Mesothelial cell of epicardium (in vitro differentiated cells): ENCODE results near the gene M1AP. TPM values are rescaled to one million over a fixed set of nuclear protein-coding genes. Genes with fewer than 3 reads are reported as not detected.
A peak's percentile ranks its signal among the peaks of the same experiment; 100 is the strongest.

Source experiments
- DNase-seq, 2 experiments: peaks; one replicate each; pipeline ENCODE4 v3.0.0; 2021; ENCODE audit warnings: low spot score in 2 of 2; ENCODE audit not compliant: unreplicated experiment in 2 of 2
- H3K27ac Mint-ChIP-seq: 2 replicates; pipeline ENCODE4 v1.8.0; 2021; ENCODE audit warnings: mixed read lengths
- H3K27me3 Mint-ChIP-seq: 2 replicates; pipeline ENCODE4 v1.8.0; 2021; ENCODE audit warnings: low read depth, mixed read lengths
- H3K36me3 Mint-ChIP-seq: 2 replicates; pipeline ENCODE4 v1.8.0; 2021; ENCODE audit warnings: mixed read lengths
- H3K4me1 Mint-ChIP-seq: 2 replicates; pipeline ENCODE4 v1.8.0; 2021; ENCODE audit warnings: mixed read lengths
- H3K4me3 Mint-ChIP-seq: 2 replicates; pipeline ENCODE4 v1.8.0; 2021; ENCODE audit warnings: mild to moderate bottlenecking, moderate library complexity, mixed read lengths
- H3K9me3 Mint-ChIP-seq: 2 replicates; pipeline ENCODE4 v1.8.0; 2021; ENCODE audit warnings: mixed read lengths
- CTCF ChIP-seq: fragments of 200-600 bp; sonication (generic); IDR thresholded peaks from one replicate; pipeline ENCODE4 v1.5.0; 2021; ENCODE audit warnings: antibody characterized with exemption; ENCODE audit not compliant: unreplicated experiment
- total RNA-seq: library from RNA; stranded (reverse); gene quantifications from 3 replicates; pipeline ENCODE4 v1.2.1, GENCODE V29; 2021

The M1AP gene
- total RNA-seq, 1 donor from 2014 or later: 7.4 TPM

GRCh38 chr2:74593826-74594772 lies 54.0 kb downstream of the M1AP start:
- TF ChIP-seq CTCF: no peak

GRCh38 chr2:74588664-74589063 lies 59.5 kb downstream of the M1AP start:
- no peaks in the 10 kb centered on the region for H3K9me3 Mint-ChIP-seq

More at GRCh38 chr2:74593826-74594772, 54.0 kb downstream of the M1AP start:
- Mint-ChIP-seq H3K36me3 (no peaks in the 10 kb centered on the region), H3K27ac (no peak overlapping the region), H3K4me3 (no peak overlapping the region), H3K27me3 (peaks cover 38% of the 10 kb centered on the region), H3K4me1 (no peaks in the 10 kb centered on the region), H3K9me3 (no peaks in the 10 kb centered on the region)
- DNase-seq: no peak

GRCh38 chr2:74587664-74588277 lies 60.4 kb downstream of the M1AP start:
- Mint-ChIP-seq H3K4me1 (peaks cover 3% of the 10 kb centered on the region), H3K27me3 (peaks cover 25% of the 10 kb centered on the region), H3K27ac (no peak overlapping the region), H3K9me3 (no peaks in the 10 kb centered on the region), H3K36me3 (no peaks in the 10 kb centered on the region), H3K4me3 (no peak overlapping the region)
- peak in 1 of 2 experiments; percentile 67 for DNase-seq
- TF ChIP-seq CTCF: peak; percentile 25

More at GRCh38 chr2:74588664-74589063, 59.5 kb downstream of the M1AP start:
- Mint-ChIP-seq H3K27me3 (peaks cover 30% of the 10 kb centered on the region), H3K36me3 (no peaks in the 10 kb centered on the region), H3K4me1 (peaks cover 3% of the 10 kb centered on the region), H3K4me3 (no peak overlapping the region), H3K27ac (no peak overlapping the region)
- no peak for TF ChIP-seq CTCF
- no peak for DNase-seq

DNA sequence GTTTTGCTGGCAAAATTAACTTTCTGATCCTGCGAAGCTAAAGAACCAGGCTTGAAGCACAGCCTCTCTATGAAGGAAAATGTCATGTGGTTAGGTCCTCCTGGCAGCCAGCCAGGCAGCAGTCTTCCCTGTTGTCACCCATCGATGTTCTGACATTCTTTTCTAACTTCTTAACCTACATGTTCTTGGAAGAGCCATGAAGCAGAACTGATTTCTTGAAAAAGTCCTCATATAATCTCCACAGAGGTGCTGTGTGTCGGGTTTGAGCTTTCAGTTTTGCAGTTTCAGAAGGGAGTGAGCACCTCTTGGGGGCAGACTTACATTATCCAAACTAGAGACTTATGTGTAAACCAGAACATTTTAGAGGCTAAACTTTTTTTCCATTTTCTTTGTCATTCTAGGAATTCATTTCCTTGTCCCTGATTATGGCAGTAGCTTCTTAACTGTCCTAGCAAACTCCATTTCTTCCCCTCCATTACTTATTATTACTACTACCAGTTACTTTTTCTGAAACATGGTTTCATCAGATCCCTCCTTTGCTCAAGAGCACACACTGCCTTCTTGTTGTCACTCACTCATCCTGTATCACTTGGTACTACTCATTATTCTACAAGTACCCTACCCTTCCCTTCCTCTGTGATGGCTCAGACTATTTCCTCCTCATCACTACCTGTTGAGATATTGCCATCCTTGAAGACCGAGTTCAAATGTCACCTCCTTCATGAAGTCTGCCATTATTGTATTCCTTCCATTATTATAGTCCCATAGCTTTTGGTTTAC lies 62.5 kb downstream of the M1AP start:
- Mint-ChIP-seq H3K4me3 (no peak overlapping the region), H3K4me1 (peaks cover 3% of the 10 kb centered on the region), H3K36me3 (no peaks in the 10 kb centered on the region), H3K27ac (no peak overlapping the region), H3K9me3 (no peaks in the 10 kb centered on the region), H3K27me3 (peaks cover 13% of the 10 kb centered on the region)
- no peak for DNase-seq
- no peak for TF ChIP-seq CTCF

- H3K4me1 Mint-ChIP-seq: peaks cover 3% of the 10 kb centered on the region
- no peak overlapping the region for H3K4me3 Mint-ChIP-seq
- no peaks in the 10 kb centered on the region for H3K9me3 Mint-ChIP-seq
- no peak overlapping the region for H3K27ac Mint-ChIP-seq
- no peak for TF ChIP-seq CTCF
- H3K36me3 Mint-ChIP-seq: no peaks in the 10 kb centered on the region
- DNase-seq: no peak
- H3K27me3 Mint-ChIP-seq: peaks cover 5% of the 10 kb centered on the region
Measured at GRCh38 chr2:74584088-74584645, 64.0 kb downstream of the M1AP start.
